ENCODE measurements around the gene SETD3. TPM values are rescaled to one million over a fixed set of nuclear protein-coding genes. Genes with fewer than 3 reads are reported as not detected.

The SETD3 gene
- 10 to 100 TPM; 50.2 to 76.3 (median 60.3) TPM for polyA plus RNA-seq (ENCODE audit: insufficient read length in 10 of 10)
- long read RNA-seq, donor 1, transcript SETD3-202 (13 exons, 2,878 nt) = major isoform, 11 of 29 reads
- long read RNA-seq, donor 1, partial matches to known transcripts = 18 of 29 reads
- long read RNA-seq, donor 1, other reads (novel, unspliced or antisense) = 0 of 29 reads
- long read RNA-seq, donor 2, transcript SETD3-202 (13 exons, 2,878 nt) = major isoform, 9 of 16 reads
- long read RNA-seq, donor 2, partial matches to known transcripts = 7 of 16 reads
- long read RNA-seq, donor 2, other reads (novel, unspliced or antisense) = 0 of 16 reads
- long read RNA-seq, donor 3 = 0 reads
- long read RNA-seq, donor 4, transcript SETD3-202 (13 exons, 2,878 nt) = major isoform, 6 of 27 reads
- long read RNA-seq, donor 4, partial matches to known transcripts = 18 of 27 reads
- long read RNA-seq, donor 4, other reads (novel, unspliced or antisense) = 0 of 27 reads
- long read RNA-seq, donor 5, transcript SETD3-202 (13 exons, 2,878 nt) = major isoform, 6 of 14 reads
- long read RNA-seq, donor 5, partial matches to known transcripts = 7 of 14 reads
- long read RNA-seq, donor 5, other reads (novel, unspliced or antisense) = 0 of 14 reads
- long read RNA-seq, donor 6, transcript SETD3-202 (13 exons, 2,878 nt) = major isoform, 18 of 43 reads
- long read RNA-seq, donor 6, partial matches to known transcripts = 23 of 43 reads
- long read RNA-seq, donor 6, other reads (novel, unspliced or antisense) = 0 of 43 reads
- long read RNA-seq, donor 7, partial matches to known transcripts = 8 of 16 reads
- long read RNA-seq, donor 7, other reads (novel, unspliced or antisense) = 0 of 16 reads
- long read RNA-seq, donor 8, transcript SETD3-202 (13 exons, 2,878 nt) = major isoform, 5 of 29 reads
- long read RNA-seq, donor 8, partial matches to known transcripts = 22 of 29 reads
- long read RNA-seq, donor 8, other reads (novel, unspliced or antisense) = 0 of 29 reads
- long read RNA-seq, donor 9, partial matches to known transcripts = 0 of 1 reads
- long read RNA-seq, donor 9, other reads (novel, unspliced or antisense) = 0 of 1 reads

DNA sequence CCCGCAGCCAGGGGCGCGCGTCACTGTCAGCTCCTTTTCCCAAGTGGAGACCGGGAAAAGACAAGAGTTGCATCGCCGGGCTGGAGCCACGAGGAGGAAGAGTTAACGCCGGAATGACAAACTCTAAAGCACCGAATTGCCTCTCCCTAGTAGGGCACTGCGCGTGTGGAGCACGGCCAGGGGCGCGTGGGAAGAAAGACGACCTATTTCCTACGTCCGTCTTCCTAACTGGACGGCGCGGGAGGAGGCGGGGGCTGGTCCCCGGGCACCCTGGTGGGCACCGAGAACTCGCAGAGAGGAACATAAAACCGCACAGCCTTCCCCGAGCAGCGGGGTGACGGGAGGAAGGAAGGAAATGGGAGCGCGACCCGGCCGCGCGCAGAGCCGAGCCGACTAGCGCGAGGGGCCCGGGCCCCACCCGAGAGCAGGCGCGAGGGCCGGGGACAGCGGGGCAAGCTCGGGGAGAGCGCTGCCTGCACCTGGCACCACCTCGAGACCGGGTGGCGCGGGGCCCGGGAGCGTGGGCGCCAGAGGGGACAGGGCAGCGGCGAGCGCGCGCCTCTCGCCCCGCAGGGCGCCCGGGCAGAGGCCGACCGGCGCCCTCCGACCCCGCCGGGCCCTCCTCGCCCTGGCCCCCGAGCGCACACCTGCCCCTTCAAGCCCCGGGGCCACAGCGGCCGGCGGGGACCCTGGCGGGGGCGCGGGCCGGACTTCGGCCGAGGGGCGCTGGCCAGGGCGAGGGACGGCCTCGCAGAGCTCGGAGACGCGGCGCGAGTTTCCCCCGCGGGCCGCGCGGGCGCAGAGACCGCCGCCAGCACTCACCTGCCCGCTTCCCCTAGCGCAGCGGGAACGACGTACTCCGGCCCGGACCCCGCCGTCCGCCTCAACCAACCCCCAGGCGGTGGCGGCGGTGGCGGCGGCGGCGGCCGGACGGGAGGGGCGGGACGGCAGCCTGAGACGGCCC lies at the start of gene SETD3:
TSS of gene SETD3 (minus strand) at position 954 of the 964 bp plus-strand sequence. CDS start 15,054 bp downstream, outside the sequence.
- DNase-seq = peak; percentile 20 to 73 (median 44)

DNA sequence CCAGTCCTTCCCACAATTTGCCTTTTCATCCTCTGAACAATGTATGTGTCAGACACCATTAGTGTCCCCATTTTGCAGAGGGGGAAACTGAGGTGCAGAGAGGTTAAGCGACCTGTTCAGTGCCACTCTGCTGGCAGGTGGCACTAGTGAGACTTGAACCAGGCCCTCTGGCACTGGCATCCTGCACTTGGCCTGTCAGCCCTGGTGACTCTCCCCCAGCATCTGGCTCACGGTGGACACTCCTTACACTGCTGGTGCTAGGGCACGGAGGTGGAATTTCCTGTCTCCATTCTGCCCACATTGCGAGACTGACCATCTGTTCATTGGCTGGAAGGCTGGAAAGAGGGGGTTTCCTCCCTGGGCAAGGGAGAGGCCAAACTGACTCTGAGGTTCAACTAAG lies 49.2 kb upstream of the SETD3 start:
- no peak for DNase-seq

DNA sequence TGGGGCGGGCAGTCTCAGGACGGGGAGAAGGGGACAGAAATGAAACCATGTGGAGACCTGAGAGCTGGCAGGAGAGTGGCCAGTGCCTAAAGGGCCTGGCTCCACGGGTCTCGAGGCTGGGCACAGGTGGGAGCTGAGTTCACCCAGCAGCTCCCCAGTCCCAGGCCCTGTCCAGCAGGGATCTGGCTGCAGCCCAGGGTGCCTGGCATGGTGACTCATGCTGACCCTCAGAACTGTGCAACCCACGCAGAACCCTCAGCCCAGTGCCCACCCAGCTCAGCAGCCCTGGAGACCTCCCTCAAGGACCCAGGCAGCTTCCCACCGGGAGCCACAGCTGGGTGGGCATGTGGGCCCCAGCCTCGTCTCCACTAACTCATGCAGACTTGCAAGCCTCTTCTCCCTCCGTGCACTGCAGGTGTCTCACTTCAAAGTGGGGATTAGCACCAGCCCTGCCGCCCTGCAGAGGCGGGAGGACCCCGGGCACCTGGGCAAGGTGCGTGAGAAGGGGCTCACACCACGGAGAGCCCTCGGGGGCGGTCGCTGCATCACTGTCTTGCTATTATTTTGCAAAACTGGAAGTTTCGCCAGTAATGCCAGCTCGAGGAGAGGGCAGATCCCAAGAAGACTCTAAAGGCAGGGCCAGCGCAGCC lies 46.9 kb upstream of the SETD3 start:
- DNase-seq = no peak

DNA sequence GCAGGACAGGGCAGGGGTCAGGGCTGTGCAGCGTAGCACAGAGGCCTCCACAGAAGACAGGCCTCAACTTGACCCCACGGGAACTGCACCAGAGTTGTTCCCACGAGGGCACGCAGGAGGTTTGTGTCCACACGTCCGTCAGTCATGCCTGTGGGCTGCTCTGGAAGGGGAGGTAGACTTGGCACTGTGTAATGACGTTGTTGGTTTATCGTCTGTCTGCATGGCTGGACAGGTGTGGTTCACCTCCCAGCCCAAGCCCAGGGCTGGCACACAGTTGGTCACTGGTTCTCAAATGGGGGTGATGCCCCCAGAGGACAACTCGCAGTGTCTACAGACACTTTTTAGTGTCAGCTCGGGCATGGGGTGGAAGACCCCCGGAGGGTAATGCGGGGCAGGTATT lies 46.4 kb upstream of the SETD3 start:
- DNase-seq = no peak

DNA sequence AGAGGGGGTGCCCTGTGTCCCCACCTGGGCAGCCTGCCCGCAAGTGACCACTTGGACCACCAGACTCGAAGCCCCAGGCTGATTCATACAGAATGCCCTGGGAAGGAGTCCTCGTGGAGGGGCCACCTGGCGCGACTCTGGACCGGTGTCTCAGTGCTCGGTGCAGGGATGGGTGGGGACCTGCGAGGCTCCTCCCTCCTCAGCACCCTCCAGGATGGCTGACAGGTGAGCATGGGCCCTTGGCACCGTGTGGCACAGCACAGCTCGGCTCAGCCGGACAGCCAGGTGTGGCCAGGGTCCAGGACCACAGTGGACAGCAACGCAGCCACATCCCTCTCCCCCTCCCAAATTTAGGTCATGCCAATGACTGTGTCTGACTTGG lies 45.0 kb upstream of the SETD3 start:
- DNase-seq = no peak

DNA sequence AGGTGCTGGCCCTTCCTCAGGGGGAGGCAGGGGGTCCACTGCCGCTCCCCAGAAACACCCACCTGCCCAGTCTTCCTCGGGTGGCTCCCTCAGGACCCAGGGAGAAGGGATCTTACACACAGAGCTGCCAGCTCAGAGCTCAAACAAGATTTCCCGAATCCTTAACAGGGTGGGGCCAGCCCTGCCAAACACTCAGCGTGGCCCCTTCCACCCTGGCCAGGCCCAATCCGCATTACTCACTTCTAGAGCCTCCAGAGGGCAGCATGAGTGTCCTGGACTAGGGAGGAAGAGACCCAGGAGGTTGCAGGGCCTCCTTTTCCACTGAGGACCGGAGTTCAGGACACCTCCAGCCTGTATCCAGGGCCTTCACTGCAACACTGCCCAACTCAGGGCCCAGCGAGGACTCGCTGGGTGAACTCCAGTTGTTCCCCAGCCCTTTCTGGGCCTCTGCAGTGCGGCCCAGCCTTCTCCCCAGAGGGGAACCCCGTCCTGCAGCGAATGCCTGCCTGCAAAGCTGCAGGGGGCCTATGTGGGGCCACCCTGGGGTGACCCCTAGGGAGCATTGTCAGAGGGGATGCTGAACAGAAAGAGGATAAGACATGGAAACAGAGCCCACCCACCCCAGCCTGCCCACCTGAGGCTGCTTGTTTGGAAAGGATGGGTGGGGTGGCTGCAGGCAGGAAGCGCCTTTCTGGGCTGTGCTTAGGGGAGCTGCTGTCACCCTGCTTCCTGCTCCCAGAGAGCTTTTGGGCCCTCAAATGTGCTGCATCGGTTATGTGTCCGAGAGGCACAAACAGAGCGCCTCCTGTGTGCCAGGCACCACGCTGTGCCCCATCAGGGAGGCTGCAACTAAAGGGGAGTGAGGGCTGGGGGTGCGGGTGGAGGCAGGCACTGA lies 44.4 kb upstream of the SETD3 start:
- DNase-seq = no peak

DNA sequence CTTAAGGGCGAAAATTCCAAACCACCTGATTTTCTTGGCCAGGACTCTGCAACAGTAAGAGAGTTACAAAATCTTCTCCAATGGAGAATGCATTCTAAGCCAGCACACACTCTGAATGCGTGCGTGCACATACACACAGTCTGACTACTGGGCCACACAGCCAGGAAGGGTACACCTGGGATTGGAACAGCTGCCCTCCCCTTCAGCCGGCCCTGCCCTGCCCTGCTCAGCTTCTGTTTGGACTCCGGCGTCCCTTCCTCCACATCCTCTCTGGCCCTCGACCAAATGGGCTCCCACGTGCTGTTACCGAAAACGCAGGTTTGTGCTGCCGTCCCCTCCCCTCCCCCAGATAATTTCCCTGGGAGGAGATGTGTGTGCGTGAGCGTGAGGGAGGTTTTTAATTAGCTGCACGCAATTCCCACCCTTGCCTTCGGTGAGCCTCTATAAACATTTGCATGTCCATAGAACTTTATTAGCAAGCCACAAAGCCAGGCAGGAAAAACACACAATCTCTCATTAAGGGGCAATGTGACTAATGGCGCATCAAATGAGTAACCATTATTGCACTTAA lies 43.5 kb upstream of the SETD3 start:
- no peak for DNase-seq

DNA sequence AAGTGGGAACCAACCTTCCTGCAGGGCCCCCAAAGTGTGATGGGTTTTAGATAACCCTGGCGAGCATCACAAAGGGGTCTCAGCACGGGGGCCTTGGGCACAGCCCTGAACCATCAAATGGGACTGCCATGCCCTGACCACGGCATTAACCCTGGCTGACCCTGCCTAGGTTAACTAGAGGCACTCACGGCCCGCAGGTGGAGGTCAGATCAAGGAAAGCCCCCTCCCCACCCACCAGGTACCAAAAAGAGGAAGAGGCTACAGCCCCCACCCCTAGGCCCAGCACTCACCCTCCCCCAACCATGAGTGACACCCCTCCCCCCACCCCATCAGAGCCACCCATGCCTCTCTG lies 43.0 kb upstream of the SETD3 start:
- DNase-seq = no peak

DNA sequence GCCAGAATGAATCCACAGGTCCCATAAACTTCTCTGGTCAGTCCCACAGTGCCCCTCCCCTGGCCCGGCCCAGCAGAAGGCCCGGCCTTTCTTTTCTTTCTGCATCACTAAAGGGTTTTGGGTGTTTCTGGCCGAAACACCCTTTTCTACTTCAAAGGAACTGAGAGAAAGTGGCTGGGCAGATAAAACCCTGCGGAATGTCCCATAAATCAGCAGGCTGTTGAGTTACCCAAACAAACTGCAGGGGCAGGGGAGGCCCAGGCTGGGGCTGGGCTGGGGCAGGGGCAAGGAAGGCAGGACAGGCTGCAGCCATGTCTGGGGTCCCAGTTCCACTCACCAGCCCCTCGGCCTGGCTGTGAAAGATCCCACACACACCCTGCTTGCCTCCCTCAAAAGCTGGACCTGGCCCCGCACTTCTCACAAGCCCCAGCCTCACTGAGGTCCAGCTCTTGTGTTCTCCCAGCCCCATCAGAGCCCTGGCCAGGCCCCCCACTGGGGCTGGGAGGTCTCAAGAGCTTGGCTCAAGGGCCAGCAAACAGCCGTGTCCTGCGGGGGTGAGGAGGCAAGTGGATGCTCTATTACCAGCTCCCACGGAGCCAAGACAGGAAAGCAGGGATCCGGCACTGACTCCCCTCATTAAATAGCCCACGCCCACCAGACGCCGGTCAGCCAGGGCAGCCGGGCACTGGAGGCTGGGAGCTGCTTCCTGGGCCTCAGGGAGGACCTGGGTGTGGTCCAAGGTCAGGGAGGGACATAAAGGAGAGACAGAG lies 42.5 kb upstream of the SETD3 start:
- DNase-seq = no peak

DNA sequence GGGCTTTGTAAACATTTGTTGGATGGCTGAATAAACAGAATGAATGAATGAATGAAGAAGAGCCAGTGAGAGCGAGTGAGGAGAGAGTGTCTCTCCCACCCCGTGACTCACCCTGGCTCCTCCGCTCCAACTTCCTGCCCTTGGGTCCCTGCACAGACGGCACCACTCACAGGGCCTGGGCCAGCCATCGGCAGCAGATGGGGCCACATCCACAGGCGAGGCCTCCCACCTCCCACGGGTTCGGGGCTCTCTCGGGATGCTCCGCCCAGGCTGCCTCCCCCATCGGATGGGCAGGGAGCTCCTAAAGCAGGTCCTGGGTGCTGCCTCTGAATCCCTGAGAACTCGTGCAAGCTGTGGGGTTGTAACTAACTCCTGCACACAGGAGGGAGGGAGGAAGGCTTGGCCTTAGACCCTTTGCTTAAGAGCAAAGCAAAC lies 41.8 kb upstream of the SETD3 start:
- DNase-seq = no peak

DNA sequence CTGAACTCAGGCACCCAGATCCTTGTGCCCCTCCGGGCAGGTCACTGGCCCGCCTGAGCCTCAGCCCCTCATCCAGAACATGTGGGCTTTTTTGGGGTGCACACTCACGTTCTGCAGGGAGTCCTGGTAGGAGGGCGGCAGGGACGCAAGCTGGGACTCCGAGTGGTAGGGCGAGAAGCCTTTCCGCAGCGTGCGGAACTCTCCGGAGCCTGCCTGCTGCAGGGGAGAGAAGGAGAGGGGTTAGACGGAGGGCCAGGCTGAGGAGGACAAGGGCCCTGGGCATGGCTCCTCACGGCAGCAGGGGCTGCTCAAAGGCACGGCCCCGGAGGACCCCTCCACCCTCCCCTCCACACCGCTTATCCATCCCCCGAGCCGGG lies 41.4 kb upstream of the SETD3 start:
- no peak for DNase-seq

DNA sequence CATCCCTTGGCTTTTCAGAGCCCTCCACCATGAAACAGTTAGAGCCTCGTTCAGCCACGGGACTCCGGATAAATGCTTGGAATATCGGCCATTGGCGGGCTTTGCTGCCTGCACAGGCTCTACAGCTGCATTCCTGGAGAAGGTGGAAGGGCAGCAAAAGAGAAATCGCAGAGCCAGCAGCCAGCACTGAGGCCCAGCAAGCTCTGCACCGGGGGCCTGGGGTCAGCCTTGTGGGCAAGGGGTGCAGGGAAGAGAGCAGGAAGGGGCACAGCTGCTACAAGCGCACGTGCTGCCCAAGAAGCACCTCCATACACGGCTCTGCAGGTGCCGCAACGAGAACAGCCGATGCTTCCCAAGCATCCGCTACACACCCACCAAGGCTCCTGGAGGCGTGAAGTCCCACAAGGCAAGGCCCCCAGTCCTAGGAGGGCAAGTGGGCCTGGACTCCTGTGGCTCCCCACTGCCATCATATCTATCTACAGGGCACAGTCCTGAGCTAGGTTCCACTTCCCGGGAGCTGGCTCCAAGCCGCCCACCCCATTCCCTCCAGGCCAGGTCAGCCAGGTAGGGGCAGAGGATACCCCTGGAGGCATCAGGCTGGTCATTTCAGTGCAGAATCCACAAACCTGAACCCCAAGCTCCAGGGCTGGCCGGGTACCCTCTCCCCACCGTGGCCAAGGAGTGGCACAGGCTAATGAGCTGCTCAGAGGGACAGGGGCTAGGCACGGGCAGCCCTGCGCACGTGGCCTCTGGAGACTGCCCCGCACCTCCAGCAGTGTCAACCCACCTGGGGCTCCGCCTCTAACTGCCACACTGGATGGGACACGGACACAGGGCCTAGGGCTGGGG lies 40.7 kb upstream of the SETD3 start:
- DNase-seq = no peak

DNA sequence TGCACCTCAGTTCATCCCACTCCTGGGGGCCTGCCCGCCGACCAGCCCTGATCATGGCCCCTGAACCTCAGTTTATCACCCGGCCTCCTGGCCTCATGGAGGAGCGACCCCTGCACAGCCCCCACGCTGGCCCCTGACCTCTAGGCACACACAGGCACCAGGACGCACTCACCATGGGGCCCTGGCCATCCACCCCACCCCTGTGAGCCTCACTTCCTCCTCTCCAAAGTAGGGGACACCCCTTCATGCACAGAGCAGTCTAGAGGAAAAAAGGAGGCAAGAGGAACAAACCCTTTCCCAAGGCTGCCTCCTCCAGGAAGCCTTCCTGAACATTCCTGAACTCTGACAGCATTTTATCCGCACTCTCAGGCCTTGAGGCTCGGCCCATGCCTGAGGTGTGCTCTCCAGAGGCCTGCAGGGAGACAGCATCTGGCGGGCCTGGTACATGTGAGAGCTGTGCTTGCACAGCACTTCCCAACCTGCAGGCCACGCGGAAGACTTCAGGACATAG lies 40.0 kb upstream of the SETD3 start:
- no peak for DNase-seq

DNA sequence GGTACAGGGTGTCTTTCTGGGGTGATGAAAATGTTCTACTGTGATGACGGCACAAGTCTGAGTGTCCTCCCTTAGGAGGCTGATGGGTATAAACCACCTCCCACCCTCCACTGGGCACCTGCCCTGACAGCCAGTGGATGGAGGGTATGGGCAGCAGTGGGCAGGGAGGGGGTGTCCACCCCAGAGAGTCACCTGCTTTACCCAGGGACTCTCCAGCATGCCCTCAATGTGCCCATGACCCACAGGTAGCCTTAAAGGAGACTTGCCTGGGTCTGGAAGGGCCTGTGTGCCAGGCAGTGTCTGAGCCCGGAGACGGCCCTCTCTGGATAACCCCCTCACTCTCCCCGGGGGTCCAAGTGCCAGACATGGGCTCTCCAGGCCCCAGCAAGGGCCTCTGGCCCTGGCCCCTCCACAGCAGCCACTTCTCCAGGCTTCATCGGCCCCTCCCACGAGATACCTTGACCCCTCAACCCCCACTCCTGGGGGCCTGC lies 39.3 kb upstream of the SETD3 start:
- DNase-seq = no peak

DNA sequence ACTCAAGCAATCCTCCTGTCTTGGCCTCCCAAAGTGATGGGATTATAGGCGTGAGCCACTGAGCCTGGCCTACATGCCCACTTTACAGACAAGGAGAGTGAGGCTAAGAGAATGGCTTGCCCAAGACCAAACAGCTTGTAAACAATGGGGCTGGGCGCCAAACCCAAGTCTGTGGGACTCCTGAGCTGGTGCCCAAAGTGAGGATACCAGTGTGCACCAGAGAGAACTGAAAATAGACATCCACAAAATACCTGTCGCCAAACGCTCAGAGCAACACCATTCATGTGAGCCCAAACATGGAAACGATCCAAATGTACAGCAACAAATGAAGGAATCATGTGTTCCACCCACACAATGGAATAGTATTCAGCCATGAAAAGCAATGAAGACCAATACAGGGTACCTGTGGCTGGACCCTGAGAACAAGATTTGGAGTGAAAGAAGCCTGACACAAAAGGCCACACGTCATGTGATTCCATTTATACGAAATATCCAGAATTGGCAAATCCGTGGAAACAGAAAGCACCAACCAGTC lies 38.8 kb upstream of the SETD3 start:
- no peak for DNase-seq

DNA sequence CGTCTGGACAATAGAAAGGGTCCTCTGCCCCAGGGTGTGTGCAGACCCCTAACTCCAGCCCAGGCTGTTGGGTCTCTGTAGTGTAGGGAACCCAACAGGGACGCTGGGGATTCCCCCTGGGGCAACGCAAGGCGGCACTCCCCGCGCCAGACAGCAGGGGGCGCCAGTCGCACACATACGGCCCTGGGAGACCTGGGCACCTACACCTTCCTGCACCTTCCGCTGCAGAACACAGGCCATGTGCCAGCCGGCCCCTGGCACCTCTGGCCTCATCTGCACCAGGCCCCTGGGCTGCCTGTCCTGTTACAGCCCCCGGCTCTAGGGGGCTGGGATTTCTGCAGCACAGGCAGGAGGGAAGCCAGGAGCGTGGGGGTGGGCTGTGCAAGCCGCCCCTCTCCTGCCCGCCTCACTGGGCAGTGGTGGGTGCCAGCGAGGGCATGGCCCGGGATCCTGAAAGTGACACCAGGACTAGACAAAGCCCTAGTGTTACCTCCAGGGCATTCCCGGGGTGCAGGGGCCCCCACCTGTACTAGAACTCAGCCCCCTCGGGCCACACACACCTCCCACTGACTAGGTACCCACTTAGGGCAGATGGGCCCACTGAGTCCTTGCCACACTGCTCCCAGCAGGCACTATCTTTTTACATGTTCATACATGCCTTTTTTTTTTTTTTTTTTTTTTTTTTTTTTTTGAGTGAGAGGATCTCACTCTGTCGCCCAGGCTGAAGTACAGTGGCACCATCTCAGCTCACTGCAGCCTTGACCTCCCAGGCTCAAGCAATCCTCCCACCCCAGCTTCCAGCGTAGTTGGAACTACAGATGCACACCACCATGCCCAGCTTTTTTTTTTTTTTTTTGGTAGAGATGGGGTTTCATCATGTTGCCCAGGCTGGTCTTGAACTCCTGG lies 38.0 kb upstream of the SETD3 start:
- peak in 2 of 3 donors; percentile 44 to 66 for DNase-seq

Data from muscle of back (tissue), 13 donors.